Measurements from ENCODE around the gene SCUBE3. TPM values are rescaled to one million over a fixed set of nuclear protein-coding genes. Genes with fewer than 3 reads are reported as not detected.

Gene SCUBE3
- total and polyA plus RNA-seq, 2 experiments from 2014 or later: 0.39 to 1.1 TPM

DNA sequence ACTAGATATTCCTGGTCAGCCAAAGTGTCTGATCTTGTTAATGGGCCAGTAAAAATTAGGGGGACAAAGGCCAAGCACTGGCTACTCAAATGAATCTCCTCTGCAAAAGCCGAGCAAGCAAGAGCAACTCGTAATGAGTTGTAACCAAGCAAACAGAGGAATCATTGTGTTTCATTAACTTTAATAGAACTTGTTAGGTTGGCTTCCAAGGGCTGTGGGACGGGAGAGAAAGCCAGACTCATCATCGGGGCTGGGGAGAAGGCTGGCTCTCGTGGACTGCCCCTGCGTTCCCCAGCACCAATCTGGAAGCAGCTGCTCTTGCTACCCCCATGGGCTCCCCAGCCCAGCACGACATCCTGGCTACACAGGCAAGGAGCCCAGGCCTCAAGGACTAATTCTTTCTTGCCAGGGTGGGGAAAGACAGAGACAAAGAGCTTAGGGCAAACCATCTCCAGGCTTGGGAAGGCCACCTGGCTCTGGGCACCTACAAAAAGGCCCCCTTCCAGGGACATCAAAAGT is 10.5 kb upstream of the SCUBE3 start (continued):
- TF ChIP-seq EZH2phosphoT487 (IDR thresholded peaks at IDR 0.05; ENCODE audit: unreplicated experiment) (no peak), POLR2AphosphoS5 (IDR thresholded peaks at IDR 0.05; ENCODE audit: low read depth) (no peak), CREB1 (CRISPR knock-in tag; IDR thresholded peaks at IDR 0.05; ENCODE audit: low read depth) (no peak), ZNF114 (CRISPR knock-in tag; IDR thresholded peaks at IDR 0.05) (no peak), JUNB (IDR thresholded peaks at IDR 0.05; ENCODE audit: unreplicated experiment) (no peak), EZH2 (IDR thresholded peaks at IDR 0.05; ENCODE audit: low read depth, unreplicated experiment) (no peak)
- TF ChIP-seq, protein P1, sequence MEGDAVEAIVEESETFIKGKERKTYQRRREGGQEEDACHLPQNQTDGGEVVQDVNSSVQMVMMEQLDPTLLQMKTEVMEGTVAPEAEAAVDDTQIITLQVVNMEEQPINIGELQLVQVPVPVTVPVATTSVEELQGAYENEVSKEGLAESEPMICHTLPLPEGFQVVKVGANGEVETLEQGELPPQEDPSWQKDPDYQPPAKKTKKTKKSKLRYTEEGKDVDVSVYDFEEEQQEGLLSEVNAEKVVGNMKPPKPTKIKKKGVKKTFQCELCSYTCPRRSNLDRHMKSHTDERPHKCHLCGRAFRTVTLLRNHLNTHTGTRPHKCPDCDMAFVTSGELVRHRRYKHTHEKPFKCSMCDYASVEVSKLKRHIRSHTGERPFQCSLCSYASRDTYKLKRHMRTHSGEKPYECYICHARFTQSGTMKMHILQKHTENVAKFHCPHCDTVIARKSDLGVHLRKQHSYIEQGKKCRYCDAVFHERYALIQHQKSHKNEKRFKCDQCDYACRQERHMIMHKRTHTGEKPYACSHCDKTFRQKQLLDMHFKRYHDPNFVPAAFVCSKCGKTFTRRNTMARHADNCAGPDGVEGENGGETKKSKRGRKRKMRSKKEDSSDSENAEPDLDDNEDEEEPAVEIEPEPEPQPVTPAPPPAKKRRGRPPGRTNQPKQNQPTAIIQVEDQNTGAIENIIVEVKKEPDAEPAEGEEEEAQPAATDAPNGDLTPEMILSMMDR (conservative IDR thresholded peaks at IDR 0.05; ENCODE audit: low read depth in 2 of 2): no peak

DNA sequence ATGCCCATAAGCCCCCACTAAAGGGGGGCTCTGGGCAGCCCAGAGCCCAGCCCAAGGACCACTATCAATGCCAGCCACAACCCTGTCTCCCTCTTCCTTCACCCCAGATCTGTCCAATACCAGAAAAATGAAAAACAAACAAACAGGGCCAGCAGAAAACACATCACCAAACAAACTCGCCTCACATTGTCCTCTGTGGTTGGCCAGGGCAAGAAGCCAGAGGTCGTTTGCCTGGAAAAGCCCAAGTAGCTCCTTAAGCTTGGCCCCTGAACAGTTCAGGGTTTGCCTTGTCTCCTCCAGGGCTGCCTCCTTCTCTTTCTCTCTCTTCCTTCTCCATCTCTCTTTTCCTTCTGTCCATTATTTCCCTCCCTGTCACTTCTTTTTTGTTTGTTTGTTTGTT is 10.1 kb upstream of the SCUBE3 start:
- TF ChIP-seq CREB1 (CRISPR knock-in tag; IDR thresholded peaks at IDR 0.05; ENCODE audit: low read depth): no peak
- no peak for TF ChIP-seq JUNB (IDR thresholded peaks at IDR 0.05; ENCODE audit: unreplicated experiment)
- no peak for TF ChIP-seq NANOG (IDR thresholded peaks at IDR 0.05; ENCODE audit: borderline replicate concordance)
- TF ChIP-seq ZNF114 (CRISPR knock-in tag; IDR thresholded peaks at IDR 0.05): no peak
- no peak for TF ChIP-seq STAT1 (IDR thresholded peaks at IDR 0.05; ENCODE audit: unreplicated experiment)
- DNase-seq (ENCODE audit: low spot score) (no peak), ATAC-seq (no peak)
- H3K4me3 Mint-ChIP-seq: no peak overlapping the region
- H2AFZ ChIP-seq: no peak overlapping the region
- H3K36me3 Mint-ChIP-seq (ENCODE audit: low read depth): no peaks in the 10 kb centered on the region
- no peaks in the 10 kb centered on the region; the same call in 2 of the 3 replicates for H3K9me3 Mint-ChIP-seq
- H3K36me3 ChIP-seq (ENCODE audit: insufficient read depth): no peaks in the 10 kb centered on the region
- no peaks in the 10 kb centered on the region for H3K4me1 ChIP-seq (ENCODE audit: insufficient read depth)
- no peaks in the 10 kb centered on the region for H3F3A ChIP-seq (replicated peaks; ENCODE audit: low read depth)
- no peak overlapping the region for H3K27ac Mint-ChIP-seq
- peaks cover 30% of the 10 kb centered on the region for H3K27me3 ChIP-seq (ENCODE audit: insufficient read depth)
- no peak overlapping the region for H3K4me3 ChIP-seq
- H3K79me2 ChIP-seq (replicated peaks; ENCODE audit: insufficient read depth): no peaks in the 10 kb centered on the region
- H3K9me2 ChIP-seq (ENCODE audit: insufficient read depth): no peaks in the 10 kb centered on the region
- no peak overlapping the region for H3K4me2 ChIP-seq
- peaks cover 5% of the 10 kb centered on the region for H3K4me1 Mint-ChIP-seq
- H3K27ac ChIP-seq (ENCODE audit: low read depth): no peak overlapping the region
- peaks cover 15% of the 10 kb centered on the region for H3K27me3 Mint-ChIP-seq (ENCODE audit: insufficient read depth, low read depth, poor library complexity)
- no peaks in the 10 kb centered on the region for H4K20me1 ChIP-seq (replicated peaks; ENCODE audit: insufficient read depth)

DNA sequence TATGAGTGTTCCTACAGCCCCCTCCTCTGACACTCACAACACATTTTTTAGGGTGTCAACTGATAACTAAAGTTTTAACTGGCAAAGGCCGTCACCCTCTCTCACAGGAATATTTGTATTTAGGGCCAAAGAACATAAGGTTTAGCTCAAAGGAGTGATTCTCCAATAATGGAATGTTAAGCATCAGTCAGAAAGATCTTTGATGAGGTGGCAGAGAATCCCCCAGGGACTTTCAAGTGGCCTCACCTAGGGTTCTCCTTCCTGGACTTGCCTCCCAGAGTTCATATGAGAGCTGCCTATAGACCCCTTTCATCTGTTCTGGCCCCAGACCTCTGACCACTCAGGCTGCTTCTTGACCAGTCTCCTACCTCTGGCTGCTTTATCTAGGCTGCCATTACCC is 7.4 kb upstream of the SCUBE3 start:
- no peak overlapping the region for H3K4me2 ChIP-seq
- H3K4me3 Mint-ChIP-seq: no peak overlapping the region
- DNase-seq (ENCODE audit: low spot score) (no peak), ATAC-seq (no peak)
- H3K4me1 Mint-ChIP-seq: peaks cover 5% of the 10 kb centered on the region
- no peaks in the 10 kb centered on the region; the same call in 2 of the 3 replicates for H3K9me3 Mint-ChIP-seq
- H3F3A ChIP-seq (replicated peaks; ENCODE audit: low read depth): no peaks in the 10 kb centered on the region
- H3K36me3 Mint-ChIP-seq (ENCODE audit: low read depth): no peaks in the 10 kb centered on the region
- no peak overlapping the region for H3K4me3 ChIP-seq
- H3K9me2 ChIP-seq (ENCODE audit: insufficient read depth): no peaks in the 10 kb centered on the region
- no peak overlapping the region for H3K27ac Mint-ChIP-seq
- H3K4me1 ChIP-seq (ENCODE audit: insufficient read depth): no peaks in the 10 kb centered on the region
- no peaks in the 10 kb centered on the region for H4K20me1 ChIP-seq (replicated peaks; ENCODE audit: insufficient read depth)
- TF ChIP-seq, protein P2, sequence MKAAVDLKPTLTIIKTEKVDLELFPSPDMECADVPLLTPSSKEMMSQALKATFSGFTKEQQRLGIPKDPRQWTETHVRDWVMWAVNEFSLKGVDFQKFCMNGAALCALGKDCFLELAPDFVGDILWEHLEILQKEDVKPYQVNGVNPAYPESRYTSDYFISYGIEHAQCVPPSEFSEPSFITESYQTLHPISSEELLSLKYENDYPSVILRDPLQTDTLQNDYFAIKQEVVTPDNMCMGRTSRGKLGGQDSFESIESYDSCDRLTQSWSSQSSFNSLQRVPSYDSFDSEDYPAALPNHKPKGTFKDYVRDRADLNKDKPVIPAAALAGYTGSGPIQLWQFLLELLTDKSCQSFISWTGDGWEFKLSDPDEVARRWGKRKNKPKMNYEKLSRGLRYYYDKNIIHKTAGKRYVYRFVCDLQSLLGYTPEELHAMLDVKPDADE (IDR thresholded peaks at IDR 0.05): no peak
- TF ChIP-seq, protein P1 (conservative IDR thresholded peaks at IDR 0.05; ENCODE audit: low read depth in 2 of 2): no peak
- peaks cover 24% of the 10 kb centered on the region for H3K27me3 Mint-ChIP-seq (ENCODE audit: insufficient read depth, low read depth, poor library complexity)
- no peak overlapping the region for H2AFZ ChIP-seq
- H3K27me3 ChIP-seq (ENCODE audit: insufficient read depth): peaks cover 55% of the 10 kb centered on the region
- no peak overlapping the region for H3K27ac ChIP-seq (ENCODE audit: low read depth)
- H3K36me3 ChIP-seq (ENCODE audit: insufficient read depth): no peaks in the 10 kb centered on the region
- no peaks in the 10 kb centered on the region for H3K79me2 ChIP-seq (replicated peaks; ENCODE audit: insufficient read depth)

All from GM23338 (cell line).